IMR-90 (cell line): ENCODE data around the gene SF3B5. TPM values are rescaled to one million over a fixed set of nuclear protein-coding genes. Genes with fewer than 3 reads are reported as not detected.

ENCODE experiments used
- ATAC-seq: fragments of 200-7000 bp; cut with Tn5 transposase; 2 replicates; pipeline ENCODE4 v1.9.1; 2020; ENCODE audit warnings: low read depth, mild to moderate bottlenecking, moderate library complexity
- BruUV-seq: library from RNA; stranded (reverse); fragments of 400-500 nt; replicated peaks from 2 replicates; lab custom pipeline; 2021; lab: Mats Ljungman, UMichigan
- CTCF ChIA-PET: fragments of 300-600 bp; formaldehyde crosslinking; extraction: SDS; loops from one replicate; lab custom pipeline; 2021; ENCODE audit warnings: antibody characterized with exemption; lab: Yijun Ruan, JAX
- POLR2A ChIA-PET: fragments of 300-600 bp; sonication (Branson Sonifier 250); formaldehyde crosslinking; loops from one replicate; lab custom pipeline; 2022; ENCODE audit warnings: antibody characterized with exemption; ENCODE audit not compliant: unreplicated experiment; lab: Charles Lee
- DNase-seq: peaks from one replicate; pipeline ENCODE4 v3.0.0; 2013
- H2AFZ ChIP-seq: replicated peaks from 2 replicates; pipeline ENCODE3; 2013; ENCODE audit warnings: low read length, mild to moderate bottlenecking; ENCODE audit not compliant: poor library complexity
- H2AK5ac ChIP-seq: 2 replicates; pipeline ENCODE4 v1.6.1; 2013; ENCODE audit warnings: low read depth, low read length, inconsistent platforms
- H2AK9ac ChIP-seq: replicated peaks from 2 replicates; pipeline ENCODE3; 2013; ENCODE audit warnings: mild to moderate bottlenecking, low read depth, low read length, moderate library complexity; ENCODE audit not compliant: poor library complexity
- H2BK120ac ChIP-seq: 2 replicates; pipeline ENCODE4 v1.6.1; 2013; ENCODE audit warnings: low read depth, low read length, inconsistent platforms
- H2BK15ac ChIP-seq: 3 replicates; pipeline ENCODE4 v1.6.1; 2013; ENCODE audit warnings: low read depth, low read length, inconsistent platforms
- H2BK20ac ChIP-seq: 2 replicates; pipeline ENCODE4 v1.6.1; 2013; ENCODE audit warnings: low read depth, mild to moderate bottlenecking, inconsistent platforms, low read length, moderate library complexity
- H2BK5ac ChIP-seq: 2 replicates; pipeline ENCODE4 v1.6.1; 2013; ENCODE audit warnings: mild to moderate bottlenecking, low read depth, low read length, inconsistent platforms; ENCODE audit not compliant: poor library complexity, severe bottlenecking
- H3K14ac ChIP-seq: replicated peaks from 2 replicates; pipeline ENCODE4 v1.6.1; 2013; ENCODE audit warnings: low read depth, low read length, inconsistent platforms
- H3K18ac ChIP-seq: 2 replicates; pipeline ENCODE4 v1.6.1; 2013; ENCODE audit warnings: low read depth, low read length, control low read depth
- H3K23ac ChIP-seq: 2 replicates; pipeline ENCODE4 v1.6.1; 2013; ENCODE audit warnings: low read depth, low read length, inconsistent platforms
- H3K27ac ChIP-seq: 2 replicates; pipeline ENCODE4 v1.5.1; 2013; ENCODE audit warnings: mild to moderate bottlenecking, control low read depth, low read length; ENCODE audit not compliant: insufficient read depth
- H3K27me3 ChIP-seq: 2 replicates; pipeline ENCODE4 v1.6.1; 2013; ENCODE audit warnings: low read length; ENCODE audit not compliant: control insufficient read depth, insufficient read depth
- H3K36me3 ChIP-seq: 2 replicates; pipeline ENCODE4 v1.6.1; 2013; ENCODE audit warnings: low read length, mixed read lengths; ENCODE audit not compliant: control insufficient read depth, insufficient read depth
- H3K4ac ChIP-seq: 2 replicates; pipeline ENCODE4 v1.6.1; 2013; ENCODE audit warnings: low read depth, low read length, inconsistent platforms
- H3K4me1 ChIP-seq: 2 replicates; pipeline ENCODE4 v1.6.1; 2013; ENCODE audit warnings: low read length, mixed read lengths; ENCODE audit not compliant: control insufficient read depth, insufficient read depth
- H3K4me2 ChIP-seq: 2 replicates; pipeline ENCODE4 v1.6.1; 2013; ENCODE audit warnings: low read depth, mild to moderate bottlenecking, control low read depth, low read length, moderate library complexity
- H3K4me3 ChIP-seq: 2 replicates; pipeline ENCODE4 v1.5.1; 2013; ENCODE audit warnings: low read depth, mild to moderate bottlenecking, control low read depth, low read length, moderate library complexity; ENCODE audit not compliant: insufficient read depth
- H3K56ac ChIP-seq: 2 replicates; pipeline ENCODE4 v1.6.1; 2013; ENCODE audit warnings: low read length, inconsistent platforms; ENCODE audit not compliant: insufficient read depth; ENCODE audit errors: extremely low read depth
- H3K79me1 ChIP-seq, 2 experiments: 2 replicates each; pipeline ENCODE4 v1.6.1; 2013; ENCODE audit warnings: low read length in 2 of 2, inconsistent platforms in 1 of 2, low read depth in 1 of 2
- H3K9ac ChIP-seq: 2 replicates; pipeline ENCODE4 v1.6.1; 2013; ENCODE audit warnings: low read depth, low read length, control low read depth
- H3K9me1 ChIP-seq: 2 replicates; pipeline ENCODE4 v1.6.1; 2013; ENCODE audit warnings: low read length, inconsistent platforms; ENCODE audit not compliant: insufficient read depth
- H3K9me3 ChIP-seq: 2 replicates; pipeline ENCODE4 v1.6.1; 2013; ENCODE audit warnings: low read length; ENCODE audit not compliant: control insufficient read depth, insufficient read depth
- H4K20me1 ChIP-seq: 2 replicates; pipeline ENCODE4 v1.6.1; 2013; ENCODE audit warnings: low read length, inconsistent platforms; ENCODE audit not compliant: insufficient read depth
- H4K5ac ChIP-seq: 2 replicates; pipeline ENCODE4 v1.6.1; 2013; ENCODE audit warnings: mild to moderate bottlenecking, low read depth, low read length, control low read depth
- H4K8ac ChIP-seq, 2 experiments: 2 replicates each; pipeline ENCODE4 v1.6.1; 2013; ENCODE audit warnings: low read depth in 2 of 2, low read length in 2 of 2, control low read depth in 1 of 2, inconsistent platforms in 1 of 2
- H4K91ac ChIP-seq: 2 replicates; pipeline ENCODE4 v1.6.1; 2013; ENCODE audit warnings: low read depth, low read length, inconsistent platforms; ENCODE audit not compliant: insufficient read depth
- CHD1 ChIP-seq: IDR thresholded peaks from 2 replicates; pipeline ENCODE4 v1.6.1; 2012; ENCODE audit warnings: low read depth, low read length, improper control_type of control experiment
- FOS ChIP-seq: fragments of 150-350 bp; IDR thresholded peaks from 2 replicates; pipeline ENCODE4 v1.6.1; 2016; ENCODE audit warnings: low read depth, low read length
- MXI1 ChIP-seq: IDR thresholded peaks from 2 replicates; pipeline ENCODE4 v1.6.1; 2012; ENCODE audit warnings: low read depth, mild to moderate bottlenecking, low read length, moderate library complexity, borderline replicate concordance
- dilution Hi-C: fragments of 300-500 bp; cut with HindIII; formaldehyde crosslinking; loops from one replicate; pipeline ENCODE4 v1.14.3; 2018; ENCODE audit warnings: low sequenced_read_pairs; ENCODE audit not compliant: unreplicated experiment
- in situ Hi-C: fragments of 300-500 bp; cut with MboI; formaldehyde crosslinking; loops from 3 replicates; pipeline ENCODE4 v1.14.3; 2019; ENCODE audit warnings: low sequenced_read_pairs, inconsistent platforms, mixed read lengths
- intact Hi-C: fragments of 100-400 bp; cut with micrococcal nuclease; formaldehyde crosslinking; loops from 2 replicates; pipeline ENCODE4 v1.10.0; 2022
- polyA plus RNA-seq, 3 experiments: library from polyadenylated mRNA; depleted of rRNA; stranded (reverse); fragments of >200 nt; gene quantifications; 2 replicates each; pipeline ENCODE4 v1.2.3, GENCODE V29; 2012; ENCODE audit warnings: low replicate concordance in 1 of 3
- total RNA-seq: library from RNA; depleted of rRNA; stranded (reverse); fragments of >200 nt; gene quantifications from 2 replicates; pipeline ENCODE4 v1.2.3, GENCODE V29; 2012
- TF ChIP-seq, protein P1 (sequence below): fragments of 150-350 bp; IDR thresholded peaks from 2 replicates; pipeline ENCODE4 v1.6.1; 2017; ENCODE audit warnings: mild to moderate bottlenecking, antibody characterized with exemption, low read length, low read depth

The SF3B5 gene
- total and polyA plus RNA-seq, 2 of the 4 experiments (the other 2 are of a cell fraction) = 227 to 333 TPM

- Histone ChIP-seq H3K9ac (no peak overlapping the region), H2BK20ac (no peak overlapping the region), H3K27ac (no peak overlapping the region), H2BK5ac (no peak overlapping the region), H3K4me1 (no peaks in the 10 kb centered on the region), H3K4ac (no peak overlapping the region), H2AFZ (no peak overlapping the region), H3K23ac (no peak overlapping the region), H3K18ac (no peak overlapping the region), H2BK15ac (no peak overlapping the region), H4K20me1 (no peaks in the 10 kb centered on the region), H2BK120ac (no peak overlapping the region), H4K8ac (no peak overlapping the region), H3K4me3 (no peak overlapping the region), H3K9me3 (no peaks in the 10 kb centered on the region), H3K4me2 (no peak overlapping the region), H3K14ac (no peak overlapping the region), H4K91ac (no peak overlapping the region), H4K5ac (no peak overlapping the region), H3K56ac (no peak overlapping the region), H3K79me1 (no peaks in the 10 kb centered on the region), H3K36me3 (no peaks in the 10 kb centered on the region), H2AK9ac (no peak overlapping the region), H3K27me3 (0 out of 2 replicates have a peak, but pooled peaks cover 2% of the 10 kb centered on the region), H2AK5ac (no peak overlapping the region), H3K9me1 (no peaks in the 10 kb centered on the region; the same call in 1 of the 2 replicates)
- dilution Hi-C loops (no loop called here), intact Hi-C loops (no loop called here), in situ Hi-C loops (no loop called here)
- no TSS peak for BruUV-seq
- DNase-seq = no peak
- TF ChIP-seq CHD1 (no peak), FOS (no peak), MXI1 (no peak)
- TF ChIP-seq, protein P1, sequence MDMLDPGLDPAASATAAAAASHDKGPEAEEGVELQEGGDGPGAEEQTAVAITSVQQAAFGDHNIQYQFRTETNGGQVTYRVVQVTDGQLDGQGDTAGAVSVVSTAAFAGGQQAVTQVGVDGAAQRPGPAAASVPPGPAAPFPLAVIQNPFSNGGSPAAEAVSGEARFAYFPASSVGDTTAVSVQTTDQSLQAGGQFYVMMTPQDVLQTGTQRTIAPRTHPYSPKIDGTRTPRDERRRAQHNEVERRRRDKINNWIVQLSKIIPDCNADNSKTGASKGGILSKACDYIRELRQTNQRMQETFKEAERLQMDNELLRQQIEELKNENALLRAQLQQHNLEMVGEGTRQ = no peak
- ATAC-seq = no peak
- CTCF ChIA-PET = interaction anchor here (0.6 kb wide), 1 partner anchor 665 kb away, joined by 3 read pairs; no protein-coding TSS in a partner anchor
- POLR2A ChIA-PET = no interaction called here
Observed at GRCh38 chr6:144143878-144144277, 48.5 kb upstream of the SF3B5 start.
